Heart left ventricle (tissue), 16 donors: ENCODE results near the gene ITGA6. TPM values are rescaled to one million over a fixed set of nuclear protein-coding genes. Genes with fewer than 3 reads are reported as not detected.

Experiments used
- ATAC-seq, 4 donors: fragments of 200-7000 bp; cut with Tn5 transposase; one replicate each; pipeline ENCODE4 v1.9.1; 2020 to 2022; ENCODE audit warnings: moderate library complexity in 4 of 4, mild to moderate bottlenecking in 3 of 4, moderate number of reproducible peaks in 1 of 4
- DNase-seq, 5 donors: peaks; one replicate each; pipeline ENCODE4 v3.0.0-alpha.2; 2020
- H3K27ac ChIP-seq, 12 donors: fragments of 200-600 bp; sonication (generic) in 4 of 12; one replicate each; pipeline versions ENCODE4 v1.5.0 to v1.8.0; 2016 to 2022; ENCODE audit warnings: mild to moderate bottlenecking in 2 of 12
- H3K27me3 ChIP-seq, 9 donors: fragments of 200-600 bp; sonication (generic) in 2 of 9; one replicate each; pipeline versions ENCODE4 v1.5.1 to v1.8.0; 2016 to 2022; ENCODE audit warnings: mild to moderate bottlenecking in 3 of 9
- H3K36me3 ChIP-seq, 9 donors: fragments of 200-600 bp; sonication (generic) in 2 of 9; one replicate each; pipeline versions ENCODE4 v1.5.0 to v1.8.0; 2018 to 2022; ENCODE audit warnings: mild to moderate bottlenecking in 2 of 9
- H3K4me1 ChIP-seq, 12 donors: fragments of 200-600 bp; sonication (generic) in 4 of 12; one replicate each; pipeline versions ENCODE4 v1.5.0 to v1.8.0; 2016 to 2022; ENCODE audit warnings: mild to moderate bottlenecking in 3 of 12
- H3K4me3 ChIP-seq, 12 donors: fragments of 200-600 bp; sonication (generic) in 4 of 12; one replicate each; pipeline versions ENCODE4 v1.5.0 to v1.8.0; 2017 to 2022; ENCODE audit warnings: mild to moderate bottlenecking in 9 of 12, moderate library complexity in 4 of 12
- H3K9me3 ChIP-seq, 12 donors: fragments of 200-600 bp; sonication (generic) in 4 of 12; one replicate each; pipeline versions ENCODE4 v1.5.0 to v1.8.0; 2016 to 2022; ENCODE audit warnings: mild to moderate bottlenecking in 1 of 12
- CTCF ChIP-seq, 12 donors: fragments of 200-600 bp; sonication (generic) in 4 of 12; IDR thresholded peaks; one replicate each; pipeline versions ENCODE4 v1.5.0 to v1.8.0; 2018 to 2022; ENCODE audit warnings: antibody characterized with exemption in 12 of 12, mild to moderate bottlenecking in 5 of 12
- POLR2A ChIP-seq, 2 donors: fragments of 450-650 bp; IDR thresholded peaks; one replicate each; pipeline ENCODE4 v1.6.1; 2017; ENCODE audit warnings: antibody characterized with exemption in 2 of 2, mild to moderate bottlenecking in 2 of 2, moderate library complexity in 2 of 2
- WGBS, 4 donors: extraction: QIAGEN DNeasy Blood & Tissue Kit in 2 of 4; methylation state at CpG; one replicate each; pipeline versions ENCODE4 v1.1.5 to v1.1.7; 2013 to 2018; 5-methylcytosine and 5-hydroxymethylcytosine counted together
- intact Hi-C, 10 donors: fragments of 100-400 bp; cut with DNase I; formaldehyde crosslinking; loops; one replicate each; pipeline versions ENCODE4 v1.11.1 to v1.14.2; 2022
- polyA plus RNA-seq, 2 donors: library from polyadenylated mRNA; stranded (reverse); fragments of 200-250 nt; gene quantifications; one replicate each; pipeline ENCODE4 v1.2.3, GENCODE V29; 2013
- total RNA-seq, 9 donors: library from RNA; depleted of rRNA in 2 of 9; stranded (reverse); fragments of >200 nt in 2 of 9; fragmentation: NEBNext Ultra II Directional in 3 of 9; extraction: Animal tissue kit (Norgen Biotek cat#: 25700) in 3 of 9; gene quantifications; one replicate each; pipeline versions ENCODE4 v1.1.0 to v1.2.4, GENCODE V29; 2016 to 2023
- donor health status: ischemic (EF 13 %, LVEDD 7.1; RV severe dilation, severe dysfunction).
- donor health status: healthy with polysubstance abuse.
- donor health status: DM: no; HTN: yes; CAD: no.
- donor health status: DM: no; HTN: no; CAD: no.
- donor health status: ischemic (EF 25% LVEDD 6.9; RV normal size, moderate dysfunction).
- donor health status: ischemic (EF 25% LVEDD 5.7; RV mildly dilated, moderate dysfunction).
- donor health status: healthy.
- donor health status: DM: yes; HTN: yes; CAD: no.
- donor health status: ischemic (EF 35%, LVEDD 5.7; RV mildly dilated, moderate dysfunction).
- donor health status: nonischemic (EF 11% LVEDD 7.7; RV severe dilation, severe dysfunction).
- donor health status: DM: yes; HTN: yes; CAD: no.
- donor health status: PGD.
- donor health status: ischemic (EF 29% LVEDD 5.4; RV normal size, mild dysfunction).
- donor health status: nonischemic (EF 23%, LVEDD 6.1; RV moderate dilation, normal function).

Gene ITGA6
- total and polyA plus RNA-seq, 11 donors = 11.8 to 84.8 (median 50.6) TPM

- Histone ChIP-seq H3K27ac (no peak overlapping the region), H3K4me3 (no peak overlapping the region), H3K27me3 (no peaks in the 10 kb centered on the region), H3K36me3 (no peaks in the 10 kb centered on the region), H3K4me1 (peaks cover 0 to 44% (median 24%) of the 10 kb centered on the region in 12 donors), H3K9me3 (no peaks in the 10 kb centered on the region)
- WGBS, 4 donors = 72 to 79% (median 78%) methylated on average over 6 of the region's 6 CpGs
- DNase-seq = no peak
- intact Hi-C loops = no loop called here
- TF ChIP-seq POLR2A (IDR thresholded peaks at IDR 0.05) (no peak), CTCF (IDR thresholded peaks at IDR 0.05) (no peak)
- peak in 2 of 4 donors; percentile 29 to 43 for ATAC-seq
Measured at GRCh38 chr2:172446474-172447063, 19.2 kb downstream of the ITGA6 start.

GRCh38 chr2:172447811-172448493, 20.6 kb downstream of the ITGA6 start:
- no peaks in the 10 kb centered on the region for H3K9me3 ChIP-seq
- peaks cover 0 to 43% (median 19%) of the 10 kb centered on the region in 12 donors for H3K4me1 ChIP-seq
- DNase-seq (no peak), ATAC-seq (no peak)
- H3K27me3 ChIP-seq = no peaks in the 10 kb centered on the region
- WGBS, 4 donors = 72 to 80% (median 76%) methylated on average over 5 of the region's 5 CpGs
- no peak for TF ChIP-seq CTCF (IDR thresholded peaks at IDR 0.05)
- H3K27ac ChIP-seq = no peak overlapping the region
- no peaks in the 10 kb centered on the region for H3K36me3 ChIP-seq
- intact Hi-C loops = no loop called here
- H3K4me3 ChIP-seq = no peak overlapping the region

GRCh38 chr2:172448544-172449267, 21.3 kb downstream of the ITGA6 start:
- Histone ChIP-seq H3K36me3 (no peaks in the 10 kb centered on the region), H3K4me1 (peaks cover 0 to 48% (median 21%) of the 10 kb centered on the region in 12 donors), H3K27me3 (no peaks in the 10 kb centered on the region), H3K27ac (no peak overlapping the region), H3K9me3 (no peaks in the 10 kb centered on the region), H3K4me3 (no peak overlapping the region)
- no peak for DNase-seq
- WGBS, 4 donors = 73 to 78% (median 74%) methylated on average over 3 of the region's 3 CpGs
- intact Hi-C loops = no loop called here
- TF ChIP-seq CTCF (IDR thresholded peaks at IDR 0.05) = no peak
- TF ChIP-seq POLR2A (IDR thresholded peaks at IDR 0.05) = no peak
- peak in 1 of 4 donors; percentile 52 for ATAC-seq

- Histone ChIP-seq H3K27me3 (no peaks in the 10 kb centered on the region), H3K4me1 (peaks cover 0 to 59% (median 28%) of the 10 kb centered on the region in 12 donors), H3K36me3 (no peaks in the 10 kb centered on the region), H3K27ac (no peak overlapping the region), H3K4me3 (no peak overlapping the region), H3K9me3 (no peaks in the 10 kb centered on the region)
- 85 to 89% (median 86%) methylated on average over 8 of the region's 8 CpGs for WGBS, 4 donors
- TF ChIP-seq CTCF (IDR thresholded peaks at IDR 0.05) (no peak), POLR2A (IDR thresholded peaks at IDR 0.05) (no peak)
- intact Hi-C loops = loop anchor here in 1 of 10 donors (10.0 kb wide), 1 partner anchor 165 kb away; no protein-coding TSS in a partner anchor
- DNase-seq = no peak
- ATAC-seq = no peak
Measured at GRCh38 chr2:172449911-172450550, 22.6 kb downstream of the ITGA6 start.
